D341Med (cell line): ENCODE results near the gene SGF29.
A peak's percentile ranks its signal among the peaks of the same experiment; 100 is the strongest.
"Not testable (repeated sequence)": the region's sequence is repeated elsewhere in the genome, so short reads cannot be mapped to it uniquely, and the experiment has no call there.

Experiments used
- DNase-seq: peaks from one replicate; pipeline ENCODE4 v3.0.0; 2012; ENCODE audit warnings: low spot score

SGF29 gene

GRCh38 chr16:28566233-28566925, 12.7 kb downstream of the SGF29 start:
- peak; percentile 64 for DNase-seq

GRCh38 chr16:28567292-28567691, 13.6 kb downstream of the SGF29 start:
- no peak for DNase-seq

GRCh38 chr16:28569021-28569420, 15.3 kb downstream of the SGF29 start:
- DNase-seq = no peak

- DNase-seq = no peak
These were observed 16.4 kb downstream of the SGF29 start for GRCh38 chr16:28569968-28570752.

- no peak for DNase-seq
These were observed 19.2 kb downstream of the SGF29 start for GRCh38 chr16:28572696-28573510.

GRCh38 chr16:28573738-28574718, 20.3 kb downstream of the SGF29 start:
- DNase-seq = no peak

- no peak for DNase-seq
These were observed 21.2 kb downstream of the SGF29 start for GRCh38 chr16:28574925-28575324.

GRCh38 chr16:28575446-28576109, 21.9 kb downstream of the SGF29 start:
- no peak for DNase-seq

- DNase-seq = no peak
These were observed 27.1 kb downstream of the SGF29 start for GRCh38 chr16:28580726-28581315.

GRCh38 chr16:28585674-28586073, 32.0 kb downstream of the SGF29 start:
- DNase-seq = no peak

GRCh38 chr16:28586466-28586865, 32.7 kb downstream of the SGF29 start:
- no peak for DNase-seq

GRCh38 chr16:28587386-28587785, 33.7 kb downstream of the SGF29 start:
- DNase-seq = no peak

- DNase-seq = no peak
These were observed 35.3 kb downstream of the SGF29 start for GRCh38 chr16:28589069-28589468.

GRCh38 chr16:28589930-28590329, 36.2 kb downstream of the SGF29 start:
- DNase-seq = no peak

- no peak for DNase-seq
These were observed 36.9 kb downstream of the SGF29 start for GRCh38 chr16:28590384-28591340.

- DNase-seq = no peak
These were observed 37.6 kb downstream of the SGF29 start for GRCh38 chr16:28591355-28591754.

GRCh38 chr16:28592511-28592910, 38.8 kb downstream of the SGF29 start:
- no peak for DNase-seq

GRCh38 chr16:28592979-28593553, 39.3 kb downstream of the SGF29 start:
- DNase-seq = no peak

- DNase-seq = not testable (repeated sequence)
These were observed 41.7 kb downstream of the SGF29 start for GRCh38 chr16:28595451-28595850.
